ENCODE data around the gene CHD6.

CHD6 gene

DNA sequence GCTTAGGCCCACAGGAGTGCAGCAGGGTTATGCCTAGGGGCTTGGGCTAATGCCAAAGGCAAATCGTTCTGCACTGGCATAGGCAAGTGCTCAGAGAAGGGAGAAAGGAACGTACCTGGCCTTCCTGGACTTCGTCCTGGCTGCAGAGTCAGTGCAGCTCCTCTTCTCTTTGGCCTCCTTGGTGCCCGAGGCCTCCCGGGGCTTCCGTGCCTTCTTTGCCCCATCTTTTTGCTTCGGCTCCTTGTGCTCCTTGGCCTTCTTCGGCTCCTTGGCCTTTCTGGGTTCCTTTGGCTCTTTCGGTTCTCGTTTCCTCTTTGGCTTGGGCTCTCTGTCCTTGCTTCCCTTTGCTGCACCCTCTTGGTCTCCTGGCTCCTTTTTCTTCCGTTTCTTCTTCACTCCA lies 85.2 kb downstream of the CHD6 start:
- Histone ChIP-seq H3K4me3 (ENCODE audit: low read depth, low read length) (no peak overlapping the region), H3K36me3 (ENCODE audit: control insufficient read depth, insufficient read depth, low read length) (no peaks in the 10 kb centered on the region), H3K4me1 (peaks cover 7% of the 10 kb centered on the region), H3K4me2 (ENCODE audit: low read length) (no peak overlapping the region), H3K27ac (no peak overlapping the region), H3K79me2 (peaks cover 48% of the 10 kb centered on the region), H2AFZ (no peak overlapping the region), H3K9ac (no peak overlapping the region), H3K27me3 (ENCODE audit: control insufficient read depth, insufficient read depth, low read length) (no peaks in the 10 kb centered on the region), H3K9me3 (ENCODE audit: control insufficient read depth, low read length) (no peaks in the 10 kb centered on the region)
- TF ChIP-seq, protein P1, sequence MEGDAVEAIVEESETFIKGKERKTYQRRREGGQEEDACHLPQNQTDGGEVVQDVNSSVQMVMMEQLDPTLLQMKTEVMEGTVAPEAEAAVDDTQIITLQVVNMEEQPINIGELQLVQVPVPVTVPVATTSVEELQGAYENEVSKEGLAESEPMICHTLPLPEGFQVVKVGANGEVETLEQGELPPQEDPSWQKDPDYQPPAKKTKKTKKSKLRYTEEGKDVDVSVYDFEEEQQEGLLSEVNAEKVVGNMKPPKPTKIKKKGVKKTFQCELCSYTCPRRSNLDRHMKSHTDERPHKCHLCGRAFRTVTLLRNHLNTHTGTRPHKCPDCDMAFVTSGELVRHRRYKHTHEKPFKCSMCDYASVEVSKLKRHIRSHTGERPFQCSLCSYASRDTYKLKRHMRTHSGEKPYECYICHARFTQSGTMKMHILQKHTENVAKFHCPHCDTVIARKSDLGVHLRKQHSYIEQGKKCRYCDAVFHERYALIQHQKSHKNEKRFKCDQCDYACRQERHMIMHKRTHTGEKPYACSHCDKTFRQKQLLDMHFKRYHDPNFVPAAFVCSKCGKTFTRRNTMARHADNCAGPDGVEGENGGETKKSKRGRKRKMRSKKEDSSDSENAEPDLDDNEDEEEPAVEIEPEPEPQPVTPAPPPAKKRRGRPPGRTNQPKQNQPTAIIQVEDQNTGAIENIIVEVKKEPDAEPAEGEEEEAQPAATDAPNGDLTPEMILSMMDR (IDR thresholded peaks at IDR 0.05) = no peak

GRCh38 chr20:41531518-41532275 lies 86.5 kb downstream of the CHD6 start:
- Histone ChIP-seq H3K27me3 (ENCODE audit: control insufficient read depth, insufficient read depth, low read length) (no peaks in the 10 kb centered on the region), H3K36me3 (ENCODE audit: control insufficient read depth, insufficient read depth, low read length) (no peaks in the 10 kb centered on the region), H3K4me1 (peaks cover 17% of the 10 kb centered on the region), H2AFZ (no peak overlapping the region), H3K4me2 (ENCODE audit: low read length) (no peak overlapping the region), H3K9ac (no peak overlapping the region), H3K4me3 (ENCODE audit: low read depth, low read length) (no peak overlapping the region), H3K27ac (no peak overlapping the region), H3K9me3 (ENCODE audit: control insufficient read depth, low read length) (no peaks in the 10 kb centered on the region), H3K79me2 (peaks cover 44% of the 10 kb centered on the region)
- TF ChIP-seq, protein P1 (IDR thresholded peaks at IDR 0.05) = no peak

GRCh38 chr20:41530923-41531322 lies 87.3 kb downstream of the CHD6 start:
- Histone ChIP-seq H3K4me2 (ENCODE audit: low read length) (no peak overlapping the region), H3K9ac (no peak overlapping the region), H3K36me3 (ENCODE audit: control insufficient read depth, insufficient read depth, low read length) (no peaks in the 10 kb centered on the region), H3K4me3 (ENCODE audit: low read depth, low read length) (no peak overlapping the region), H3K27ac (no peak overlapping the region), H2AFZ (no peak overlapping the region), H3K27me3 (ENCODE audit: control insufficient read depth, insufficient read depth, low read length) (no peaks in the 10 kb centered on the region), H3K4me1 (peaks cover 25% of the 10 kb centered on the region), H3K9me3 (ENCODE audit: control insufficient read depth, low read length) (no peaks in the 10 kb centered on the region), H3K79me2 (peaks cover 42% of the 10 kb centered on the region)
- TF ChIP-seq, protein P1 (IDR thresholded peaks at IDR 0.05) = no peak

DNA sequence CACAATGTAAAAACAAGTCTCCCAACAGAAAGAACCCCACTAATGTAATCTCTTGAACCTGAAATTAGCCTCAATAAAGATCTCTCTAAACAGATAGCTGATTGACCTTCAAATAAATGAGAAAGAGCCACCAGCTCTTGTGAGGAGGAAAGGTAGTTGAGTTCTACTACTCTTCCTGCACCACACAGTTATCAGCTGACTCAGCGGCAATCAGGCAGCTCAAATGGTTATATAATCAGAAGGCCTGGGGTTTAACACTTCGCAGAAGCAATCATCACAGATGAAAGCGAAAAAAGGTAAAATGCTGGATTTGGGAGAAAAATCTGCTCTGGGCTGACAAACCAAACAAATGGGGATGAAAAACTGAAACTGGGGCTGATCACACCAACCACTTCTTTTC lies 91.8 kb downstream of the CHD6 start:
- H3K9me3 ChIP-seq (ENCODE audit: control insufficient read depth, low read length) = no peaks in the 10 kb centered on the region
- no peaks in the 10 kb centered on the region for H3K27me3 ChIP-seq (ENCODE audit: control insufficient read depth, insufficient read depth, low read length)
- no peak overlapping the region for H3K9ac ChIP-seq
- peak overlapping the region; percentile 20 for H3K4me2 ChIP-seq (ENCODE audit: low read length)
- H3K36me3 ChIP-seq (ENCODE audit: control insufficient read depth, insufficient read depth, low read length) = no peaks in the 10 kb centered on the region
- no peak overlapping the region for H3K4me3 ChIP-seq (ENCODE audit: low read depth, low read length)
- H3K4me1 ChIP-seq = peaks cover 34% of the 10 kb centered on the region
- TF ChIP-seq, protein P1 (IDR thresholded peaks at IDR 0.05) = no peak
- peaks cover 24% of the 10 kb centered on the region for H3K79me2 ChIP-seq
- H3K27ac ChIP-seq = peak overlapping the region; percentile 71
- no peak overlapping the region for H2AFZ ChIP-seq

All from parathyroid adenoma (tissue), 2 donors.